ENCODE results near the gene TSPEAR.

- TF ChIP-seq, protein P1, sequence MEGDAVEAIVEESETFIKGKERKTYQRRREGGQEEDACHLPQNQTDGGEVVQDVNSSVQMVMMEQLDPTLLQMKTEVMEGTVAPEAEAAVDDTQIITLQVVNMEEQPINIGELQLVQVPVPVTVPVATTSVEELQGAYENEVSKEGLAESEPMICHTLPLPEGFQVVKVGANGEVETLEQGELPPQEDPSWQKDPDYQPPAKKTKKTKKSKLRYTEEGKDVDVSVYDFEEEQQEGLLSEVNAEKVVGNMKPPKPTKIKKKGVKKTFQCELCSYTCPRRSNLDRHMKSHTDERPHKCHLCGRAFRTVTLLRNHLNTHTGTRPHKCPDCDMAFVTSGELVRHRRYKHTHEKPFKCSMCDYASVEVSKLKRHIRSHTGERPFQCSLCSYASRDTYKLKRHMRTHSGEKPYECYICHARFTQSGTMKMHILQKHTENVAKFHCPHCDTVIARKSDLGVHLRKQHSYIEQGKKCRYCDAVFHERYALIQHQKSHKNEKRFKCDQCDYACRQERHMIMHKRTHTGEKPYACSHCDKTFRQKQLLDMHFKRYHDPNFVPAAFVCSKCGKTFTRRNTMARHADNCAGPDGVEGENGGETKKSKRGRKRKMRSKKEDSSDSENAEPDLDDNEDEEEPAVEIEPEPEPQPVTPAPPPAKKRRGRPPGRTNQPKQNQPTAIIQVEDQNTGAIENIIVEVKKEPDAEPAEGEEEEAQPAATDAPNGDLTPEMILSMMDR (IDR thresholded peaks at IDR 0.05), result no peak
- TF ChIP-seq EZH2 (IDR thresholded peaks at IDR 0.05; ENCODE audit: borderline replicate concordance, insufficient read depth, low read depth, low read length, poor library complexity, severe bottlenecking), result no peak
Measured at GRCh38 chr21:44598061-44598460, 113.3 kb downstream of the TSPEAR start.

All from B cell (primary cell).